WTC11 (cell line): ENCODE data around the gene ID2. TPM values are rescaled to one million over a fixed set of nuclear protein-coding genes. Genes with fewer than 3 reads are reported as not detected.
"Not testable (repeated sequence)": the region's sequence is repeated elsewhere in the genome, so short reads cannot be mapped to it uniquely, and the experiment has no call there.

Experiments used
- ATAC-seq: fragments of 200-7000 bp; cut with Tn5 transposase; 2 replicates; pipeline ENCODE4 v1.10.0; 2021; ENCODE audit warnings: mild to moderate bottlenecking, moderate library complexity
- CTCF ChIA-PET: fragments of 300-600 bp; sonication (Branson Sonifier 250); formaldehyde crosslinking; loops from one replicate; lab custom pipeline; 2021; ENCODE audit warnings: antibody characterized with exemption; lab: Charles Lee
- POLR2A ChIA-PET: fragments of 350-600 bp; sonication (Branson Sonifier 250); formaldehyde crosslinking; loops from one replicate; lab custom pipeline; 2021; ENCODE audit warnings: antibody characterized with exemption; lab: Charles Lee
- DNase-seq: peaks from one replicate; pipeline ENCODE4 v3.0.0; 2021; ENCODE audit warnings: low spot score
- H3K27ac Mint-ChIP-seq: 2 replicates; pipeline ENCODE4 v1.8.0; 2021; ENCODE audit warnings: mixed read lengths
- H3K27me3 Mint-ChIP-seq: 2 replicates; pipeline ENCODE4 v1.8.0; 2021; ENCODE audit warnings: low read depth, mild to moderate bottlenecking, moderate library complexity, mixed read lengths
- H3K36me3 Mint-ChIP-seq: 2 replicates; pipeline ENCODE4 v1.8.0; 2021; ENCODE audit warnings: mixed read lengths
- H3K4me1 Mint-ChIP-seq: 2 replicates; pipeline ENCODE4 v1.8.0; 2022; ENCODE audit warnings: mixed read lengths
- H3K4me3 Mint-ChIP-seq: 2 replicates; pipeline ENCODE4 v1.8.0; 2021; ENCODE audit warnings: mild to moderate bottlenecking, moderate library complexity, mixed read lengths
- H3K9me3 Mint-ChIP-seq: 2 replicates; pipeline ENCODE4 v1.8.0; 2021; ENCODE audit warnings: mixed read lengths
- ATF6 ChIP-seq: sonication (generic); formaldehyde crosslinking; IDR thresholded peaks from 2 replicates; pipeline ENCODE4 v1.8.1; 2023; ENCODE audit warnings: mild to moderate bottlenecking, missing genetic modification reagents
- FOXK1 ChIP-seq: sonication (generic); formaldehyde crosslinking; IDR thresholded peaks from 2 replicates; pipeline ENCODE4 v1.8.0; 2022; ENCODE audit warnings: mild to moderate bottlenecking, moderate library complexity, missing genetic modification reagents
- HMGXB4 ChIP-seq: sonication (generic); formaldehyde crosslinking; IDR thresholded peaks from 2 replicates; pipeline ENCODE4 v1.8.1; 2023; ENCODE audit warnings: mild to moderate bottlenecking, moderate library complexity, missing genetic modification reagents
- JAZF1 ChIP-seq: fragments of 250-450 bp; sonication (Bioruptor Pico); IDR thresholded peaks from 2 replicates; pipeline ENCODE4 v1.9.0; 2021; ENCODE audit warnings: moderate library complexity, mild to moderate bottlenecking, inconsistent platforms
- MXD4 ChIP-seq: fragments of 250-450 bp; sonication (Bioruptor Pico); IDR thresholded peaks from 2 replicates; pipeline ENCODE4 v1.8.0; 2021; ENCODE audit warnings: mild to moderate bottlenecking, moderate library complexity, borderline replicate concordance
- NFATC4 ChIP-seq: fragments of 250-450 bp; sonication (Bioruptor Pico); IDR thresholded peaks from 2 replicates; pipeline ENCODE4 v1.9.0; 2021; ENCODE audit warnings: mild to moderate bottlenecking
- SP1 ChIP-seq: sonication (generic); formaldehyde crosslinking; conservative IDR thresholded peaks from 2 replicates; pipeline ENCODE4 v1.8.1; 2022; ENCODE audit warnings: missing genetic modification reagents
- USF2 ChIP-seq: sonication (generic); formaldehyde crosslinking; IDR thresholded peaks from 2 replicates; pipeline ENCODE4 v1.8.1; 2023; ENCODE audit warnings: mild to moderate bottlenecking, missing genetic modification reagents, moderate library complexity
- ZBTB21 ChIP-seq: sonication (generic); formaldehyde crosslinking; IDR thresholded peaks from 2 replicates; pipeline ENCODE4 v1.8.1; 2023; ENCODE audit warnings: mild to moderate bottlenecking, missing genetic modification reagents, borderline replicate concordance
- ZBTB43 ChIP-seq: sonication (generic); formaldehyde crosslinking; IDR thresholded peaks from 2 replicates; pipeline ENCODE4 v1.8.1; 2023; ENCODE audit warnings: mild to moderate bottlenecking, missing genetic modification reagents
- ZNF219 ChIP-seq: sonication (generic); formaldehyde crosslinking; IDR thresholded peaks from 2 replicates; pipeline ENCODE4 v1.8.0; 2023; ENCODE audit warnings: missing genetic modification reagents, mild to moderate bottlenecking, borderline replicate concordance
- ZNF232 ChIP-seq: sonication (generic); formaldehyde crosslinking; IDR thresholded peaks from 2 replicates; pipeline ENCODE4 v1.8.0; 2022; ENCODE audit warnings: mild to moderate bottlenecking, missing genetic modification reagents
- ZNF416 ChIP-seq: fragments of 250-450 bp; sonication (Bioruptor Pico); IDR thresholded peaks from 2 replicates; pipeline ENCODE4 v1.9.0; 2021; ENCODE audit warnings: mild to moderate bottlenecking, inconsistent platforms
- ZNF423 ChIP-seq: fragments of 250-450 bp; sonication (Bioruptor Pico); IDR thresholded peaks from 2 replicates; pipeline ENCODE4 v2.1.2; 2022; ENCODE audit warnings: mild to moderate bottlenecking, moderate library complexity
- ZNF512 ChIP-seq: sonication (generic); formaldehyde crosslinking; IDR thresholded peaks from 2 replicates; pipeline ENCODE4 v1.8.1; 2022; ENCODE audit warnings: missing genetic modification reagents, borderline replicate concordance
- total RNA-seq: library from RNA; stranded (reverse); gene quantifications from 3 replicates; pipeline ENCODE4 v1.2.3, GENCODE V29; 2021

ID2 gene
- total RNA-seq, 1 experiment from 2014 or later = 38.6 TPM

GRCh38 chr2:8725838-8726237 is 44.0 kb downstream of the ID2 start:
- H3K27ac Mint-ChIP-seq = no peak overlapping the region
- no peak for ATAC-seq
- no peaks in the 10 kb centered on the region for H3K9me3 Mint-ChIP-seq
- ChIA-PET CTCF (no interaction called here), POLR2A (no interaction called here)
- H3K4me1 Mint-ChIP-seq = 0 out of 2 replicates have a peak, but pooled peaks cover 4% of the 10 kb centered on the region
- DNase-seq = no peak
- no peak overlapping the region for H3K4me3 Mint-ChIP-seq
- peaks cover 10% of the 10 kb centered on the region; the same call in 1 of the 2 replicates for H3K36me3 Mint-ChIP-seq
- TF ChIP-seq ZNF416 (CRISPR knock-in tag) (no peak), SP1 (no peak), ZNF232 (CRISPR knock-in tag) (no peak), ATF6 (CRISPR knock-in tag) (no peak), MXD4 (CRISPR knock-in tag) (no peak), HMGXB4 (CRISPR knock-in tag) (no peak), ZBTB21 (CRISPR knock-in tag) (no peak), ZNF423 (no peak), JAZF1 (CRISPR knock-in tag) (no peak), USF2 (CRISPR knock-in tag) (no peak), ZNF512 (no peak), ZNF219 (CRISPR knock-in tag) (no peak), ZBTB43 (no peak), FOXK1 (CRISPR knock-in tag) (no peak)
- TF ChIP-seq, all 79 proteins: peak for 0
- no peaks in the 10 kb centered on the region for H3K27me3 Mint-ChIP-seq

- H3K9me3 Mint-ChIP-seq = no peaks in the 10 kb centered on the region
- H3K36me3 Mint-ChIP-seq = peaks cover 27% of the 10 kb centered on the region
- DNase-seq (no peak), ATAC-seq (no peak)
- no peak for TF ChIP-seq NFATC4 (CRISPR knock-in tag)
- H3K27me3 Mint-ChIP-seq = no peaks in the 10 kb centered on the region
- H3K4me3 Mint-ChIP-seq = no peak overlapping the region
- 0 out of 2 replicates have a peak, but pooled peaks cover 4% of the 10 kb centered on the region for H3K4me1 Mint-ChIP-seq
- CTCF ChIA-PET = no interaction called here
- POLR2A ChIA-PET = no interaction called here
- no peak overlapping the region for H3K27ac Mint-ChIP-seq
These were observed 46.6 kb downstream of the ID2 start for GRCh38 chr2:8728305-8729015.

GRCh38 chr2:8729101-8729500 is 47.2 kb downstream of the ID2 start:
- DNase-seq, POLR2A ChIA-PET, ATAC-seq, H3K27ac Mint-ChIP-seq, H3K9me3 Mint-ChIP-seq, CTCF ChIA-PET, H3K27me3 Mint-ChIP-seq, H3K4me3 Mint-ChIP-seq, H3K4me1 Mint-ChIP-seq: not testable (repeated sequence)
- H3K36me3 Mint-ChIP-seq = peaks cover 27% of the 10 kb centered on the region
